Stimulated activated CD8-positive, alpha-beta memory T cell treated with anti-CD3 and anti-CD28 coated beads, Interleukin-12 subunit alpha, Interleukin-12 subunit beta, amount 100 ng/mL, for 4 hours (primary cell): ENCODE results near the gene PDLIM7.
A peak's percentile ranks its signal among the peaks of the same experiment; 100 is the strongest.

Experiments used
- DNase-seq: peaks from one replicate; pipeline ENCODE4 v3.0.0-alpha.2; 2020; ENCODE audit warnings: low read depth

PDLIM7 gene

GRCh38 chr5:177455661-177456590 is 41.5 kb downstream of the PDLIM7 start:
- peak; percentile 89 for DNase-seq

- DNase-seq = peak; percentile 85
Measured at GRCh38 chr5:177455036-177455660, 42.3 kb downstream of the PDLIM7 start.

GRCh38 chr5:177454397-177455035 is 42.9 kb downstream of the PDLIM7 start:
- peak; percentile 92 for DNase-seq

- no peak for DNase-seq
Measured at GRCh38 chr5:177453852-177454396, 43.5 kb downstream of the PDLIM7 start.

GRCh38 chr5:177452688-177453638 is 44.4 kb downstream of the PDLIM7 start:
- no peak for DNase-seq

GRCh38 chr5:177450667-177451424 is 46.6 kb downstream of the PDLIM7 start:
- DNase-seq = no peak

GRCh38 chr5:177449140-177450061 is 48.0 kb downstream of the PDLIM7 start:
- no peak for DNase-seq

GRCh38 chr5:177448244-177448950 is 49.0 kb downstream of the PDLIM7 start:
- no peak for DNase-seq

- DNase-seq = no peak
Measured at GRCh38 chr5:177447611-177448243, 49.7 kb downstream of the PDLIM7 start.

- DNase-seq = peak; percentile 55
Measured at GRCh38 chr5:177447066-177447610, 50.3 kb downstream of the PDLIM7 start.

GRCh38 chr5:177446200-177447065 is 51.0 kb downstream of the PDLIM7 start, which contains the start of gene PRR7:
Gene PRR7 (plus strand): TSS chr5:177446814. CDS start chr5:177455068, 8,254 bp downstream.
- DNase-seq = peak; percentile 66

- no peak for DNase-seq
Measured at GRCh38 chr5:177445917-177446199, 51.5 kb downstream of the PDLIM7 start.

GRCh38 chr5:177445052-177445916 is 52.1 kb downstream of the PDLIM7 start:
- DNase-seq = no peak

GRCh38 chr5:177444106-177445051 is 53.0 kb downstream of the PDLIM7 start:
- no peak for DNase-seq
